Osteoblast (primary cell): Measurements from ENCODE around the gene RBM20. TPM values are rescaled to one million over a fixed set of nuclear protein-coding genes. Genes with fewer than 3 reads are reported as not detected.

Experiments used
- DNase-seq: peaks from one replicate; pipeline ENCODE4 v3.0.0; 2011; ENCODE audit warnings: low spot score, mixed read lengths; ENCODE audit not compliant: insufficient read length; ENCODE audit errors: missing footprints
- H2AFZ ChIP-seq: 2 replicates; pipeline ENCODE4 v1.6.0; 2011; ENCODE audit warnings: mild to moderate bottlenecking, low read length
- H3K27ac ChIP-seq: 2 replicates; pipeline ENCODE4 v1.5.1; 2011; ENCODE audit warnings: mild to moderate bottlenecking, low read depth, low read length, moderate library complexity
- H3K27me3 ChIP-seq: 2 replicates; pipeline ENCODE4 v1.6.0; 2012; ENCODE audit warnings: mild to moderate bottlenecking, control low read depth, inconsistent platforms, low read length, moderate library complexity; ENCODE audit not compliant: insufficient read depth
- H3K36me3 ChIP-seq: 2 replicates; pipeline ENCODE4 v1.5.1; 2011; ENCODE audit warnings: mild to moderate bottlenecking, low read length, control low read depth, moderate library complexity; ENCODE audit not compliant: insufficient read depth
- H3K4me1 ChIP-seq: 2 replicates; pipeline ENCODE4 v1.5.1; 2011; ENCODE audit warnings: mild to moderate bottlenecking, low read length, control low read depth, moderate library complexity; ENCODE audit not compliant: insufficient read depth
- H3K4me2 ChIP-seq: 2 replicates; pipeline ENCODE4 v1.6.0; 2011; ENCODE audit warnings: mild to moderate bottlenecking, low read length; ENCODE audit not compliant: insufficient read depth
- H3K4me3 ChIP-seq: fragments of 200-600 bp; sonication (generic); 3 replicates; pipeline ENCODE4 v1.5.1; 2012; ENCODE audit warnings: mild to moderate bottlenecking, low read length, inconsistent platforms; ENCODE audit not compliant: insufficient read depth
- H3K79me2 ChIP-seq: 2 replicates; pipeline ENCODE4 v1.6.0; 2012; ENCODE audit warnings: mild to moderate bottlenecking, low read length, control low read depth, inconsistent platforms; ENCODE audit not compliant: insufficient read depth
- H3K9me3 ChIP-seq: 2 replicates; pipeline ENCODE4 v1.5.1; 2011; ENCODE audit warnings: low read depth, low read length, control low read depth
- H4K20me1 ChIP-seq: 2 replicates; pipeline ENCODE4 v1.6.0; 2012; ENCODE audit warnings: mild to moderate bottlenecking, low read length, control low read depth; ENCODE audit not compliant: insufficient read depth
- CTCF ChIP-seq: IDR thresholded peaks from 2 replicates; pipeline ENCODE4 v1.5.1; 2011; ENCODE audit warnings: mild to moderate bottlenecking, low read depth, low read length, moderate library complexity; ENCODE audit errors: extremely low read depth
- total RNA-seq: library from RNA; depleted of rRNA; stranded (reverse); fragments of >200 nt; gene quantifications from 2 replicates; pipeline ENCODE4 v1.2.3, GENCODE V29; 2012

The RBM20 gene
- total RNA-seq, 1 donor = not detected

GRCh38 chr10:110858297-110858934, 214.3 kb downstream of the RBM20 start:
- Histone ChIP-seq H3K4me2 (no peak overlapping the region), H3K9me3 (no peaks in the 10 kb centered on the region), H4K20me1 (no peaks in the 10 kb centered on the region), H3K27me3 (no peaks in the 10 kb centered on the region), H3K79me2 (no peaks in the 10 kb centered on the region), H2AFZ (no peak overlapping the region), H3K4me3 (no peak overlapping the region), H3K36me3 (no peaks in the 10 kb centered on the region), H3K4me1 (peaks cover 12% of the 10 kb centered on the region), H3K27ac (no peak overlapping the region)
- no peak for DNase-seq
- TF ChIP-seq CTCF = no peak

GRCh38 chr10:110859206-110859972, 215.3 kb downstream of the RBM20 start:
- no peak for DNase-seq
- TF ChIP-seq CTCF = no peak
- H3K36me3 ChIP-seq = no peaks in the 10 kb centered on the region
- no peaks in the 10 kb centered on the region for H3K27me3 ChIP-seq
- H3K4me2 ChIP-seq = no peak overlapping the region
- no peaks in the 10 kb centered on the region for H3K9me3 ChIP-seq
- H4K20me1 ChIP-seq = no peaks in the 10 kb centered on the region
- no peak overlapping the region for H3K4me3 ChIP-seq
- H2AFZ ChIP-seq = peak overlapping the region; percentile 64
- H3K79me2 ChIP-seq = no peaks in the 10 kb centered on the region
- H3K4me1 ChIP-seq = peaks cover 12% of the 10 kb centered on the region
- no peak overlapping the region for H3K27ac ChIP-seq

GRCh38 chr10:110859973-110860376, 215.8 kb downstream of the RBM20 start:
- Histone ChIP-seq H3K27me3 (no peaks in the 10 kb centered on the region), H4K20me1 (no peaks in the 10 kb centered on the region), H2AFZ (peak overlapping the region; percentile 64), H3K4me1 (peaks cover 12% of the 10 kb centered on the region), H3K79me2 (no peaks in the 10 kb centered on the region), H3K36me3 (no peaks in the 10 kb centered on the region), H3K9me3 (no peaks in the 10 kb centered on the region), H3K27ac (no peak overlapping the region), H3K4me3 (no peak overlapping the region), H3K4me2 (no peak overlapping the region)
- TF ChIP-seq CTCF = no peak
- DNase-seq = no peak

- Histone ChIP-seq H3K4me3 (no peak overlapping the region), H3K4me2 (no peak overlapping the region), H3K9me3 (no peaks in the 10 kb centered on the region), H3K4me1 (peaks cover 19% of the 10 kb centered on the region), H3K79me2 (no peaks in the 10 kb centered on the region), H2AFZ (peak overlapping the region; percentile 8), H4K20me1 (no peaks in the 10 kb centered on the region), H3K27ac (no peak overlapping the region), H3K27me3 (no peaks in the 10 kb centered on the region), H3K36me3 (no peaks in the 10 kb centered on the region)
- TF ChIP-seq CTCF = no peak
- DNase-seq = no peak
These were observed 216.6 kb downstream of the RBM20 start for GRCh38 chr10:110860576-110861241.
